HepG2 (cell line): ENCODE data around the gene NBL1. TPM values are rescaled to one million over a fixed set of nuclear protein-coding genes. Genes with fewer than 3 reads are reported as not detected.

Experiments used
- E2F1 ChIP-seq: sonication (generic); formaldehyde crosslinking; IDR thresholded peaks from 2 replicates; pipeline ENCODE4 v1.5.0; 2020; ENCODE audit warnings: missing genetic modification reagents
- FOSL2 ChIP-seq: sonication (generic); formaldehyde crosslinking; IDR thresholded peaks from 2 replicates; pipeline ENCODE4 v1.4.0; 2020; ENCODE audit warnings: missing genetic modification reagents
- FOXA3 ChIP-seq: IDR thresholded peaks from 2 replicates; pipeline ENCODE4 v1.6.1; 2016; ENCODE audit warnings: missing genetic modification reagents, missing compliant biosample characterization
- FOXK1 ChIP-seq: sonication (generic); formaldehyde crosslinking; IDR thresholded peaks from 2 replicates; pipeline ENCODE4 v1.4.0; 2020; ENCODE audit warnings: low read depth, missing genetic modification reagents, borderline replicate concordance
- KAT8 ChIP-seq: IDR thresholded peaks from 2 replicates; pipeline ENCODE4 v1.6.1; 2016; ENCODE audit warnings: missing genetic modification reagents, missing compliant biosample characterization
- RERE ChIP-seq: IDR thresholded peaks from 2 replicates; pipeline ENCODE4 v1.6.1; 2016; ENCODE audit warnings: low read depth, missing genetic modification reagents, missing compliant biosample characterization
- SIX1 ChIP-seq: sonication (generic); formaldehyde crosslinking; IDR thresholded peaks from 2 replicates; pipeline ENCODE4 v1.4.0; 2020; ENCODE audit warnings: missing genetic modification reagents, borderline replicate concordance
- SKI ChIP-seq: fragments of 450-650 bp; IDR thresholded peaks from one replicate; pipeline ENCODE4 v1.6.1; 2018; ENCODE audit warnings: mild to moderate bottlenecking; ENCODE audit not compliant: partially characterized antibody
- SMAD9 ChIP-seq: sonication (generic); formaldehyde crosslinking; IDR thresholded peaks from 2 replicates; pipeline ENCODE4 v1.5.1; 2020; ENCODE audit warnings: mild to moderate bottlenecking, missing genetic modification reagents
- SOX6 ChIP-seq, 2 experiments: fragments of 450-650 bp in 1 of 2; sonication (generic) in 1 of 2; formaldehyde crosslinking in 1 of 2; IDR thresholded peaks; 2 replicates each; pipeline versions ENCODE4 v1.4.0 to v1.6.1; 2017 to 2020; ENCODE audit warnings: antibody characterized with exemption in 1 of 2, mild to moderate bottlenecking in 1 of 2, missing genetic modification reagents in 1 of 2
- ZNF281 ChIP-seq: sonication (generic); formaldehyde crosslinking; IDR thresholded peaks from 2 replicates; pipeline ENCODE4 v1.4.0; 2020; ENCODE audit warnings: missing genetic modification reagents, borderline replicate concordance
- ZNF564 ChIP-seq: sonication (generic); formaldehyde crosslinking; IDR thresholded peaks from 2 replicates; pipeline ENCODE4 v1.8.1; 2023; ENCODE audit warnings: mild to moderate bottlenecking, missing genetic modification reagents
- polyA plus RNA-seq, 8 experiments: library from polyadenylated mRNA; depleted of rRNA in 3 of 8; stranded (reverse) in 7 of 8; unstranded in 1 of 8; fragments of >200 nt; fragmentation: Illumina TruSeq in 4 of 8; extraction: Trizol in 4 of 8; gene quantifications; 2 replicates each; pipeline versions ENCODE4 v1.2.1 to v1.2.3, GENCODE V29; 2011 to 2016; ENCODE audit warnings: low read depth in 4 of 8, missing spikeins in 1 of 8, mixed read lengths in 1 of 8; ENCODE audit not compliant: insufficient read depth in 1 of 8
- total RNA-seq, 5 experiments: library from RNA; depleted of rRNA; stranded (reverse); fragments of >200 nt; fragmentation: Illumina TruSeq; extraction: Trizol; gene quantifications; 2 replicates each; pipeline ENCODE4 v1.2.3, GENCODE V29; 2016; ENCODE audit warnings: low read depth in 1 of 5
- TF ChIP-seq, protein P1 (sequence below): sonication (generic); formaldehyde crosslinking; IDR thresholded peaks from 2 replicates; pipeline ENCODE4 v1.4.0; 2020; ENCODE audit warnings: missing genetic modification reagents
- TF ChIP-seq, protein P2 (sequence below): sonication (generic); formaldehyde crosslinking; IDR thresholded peaks from 2 replicates; pipeline ENCODE4 v1.4.0; 2020; ENCODE audit warnings: mild to moderate bottlenecking, missing genetic modification reagents
- TF ChIP-seq, protein P3 (sequence below): sonication (generic); formaldehyde crosslinking; IDR thresholded peaks from 2 replicates; pipeline ENCODE4 v1.8.0; 2022; ENCODE audit warnings: mild to moderate bottlenecking, missing genetic modification reagents, moderate library complexity

NBL1 gene
- total and polyA plus RNA-seq, 2 of the 13 experiments (the other 11 are each of a cell fraction or from before 2014, with no cell fraction given) = 2.7 to 13.8 TPM

DNA sequence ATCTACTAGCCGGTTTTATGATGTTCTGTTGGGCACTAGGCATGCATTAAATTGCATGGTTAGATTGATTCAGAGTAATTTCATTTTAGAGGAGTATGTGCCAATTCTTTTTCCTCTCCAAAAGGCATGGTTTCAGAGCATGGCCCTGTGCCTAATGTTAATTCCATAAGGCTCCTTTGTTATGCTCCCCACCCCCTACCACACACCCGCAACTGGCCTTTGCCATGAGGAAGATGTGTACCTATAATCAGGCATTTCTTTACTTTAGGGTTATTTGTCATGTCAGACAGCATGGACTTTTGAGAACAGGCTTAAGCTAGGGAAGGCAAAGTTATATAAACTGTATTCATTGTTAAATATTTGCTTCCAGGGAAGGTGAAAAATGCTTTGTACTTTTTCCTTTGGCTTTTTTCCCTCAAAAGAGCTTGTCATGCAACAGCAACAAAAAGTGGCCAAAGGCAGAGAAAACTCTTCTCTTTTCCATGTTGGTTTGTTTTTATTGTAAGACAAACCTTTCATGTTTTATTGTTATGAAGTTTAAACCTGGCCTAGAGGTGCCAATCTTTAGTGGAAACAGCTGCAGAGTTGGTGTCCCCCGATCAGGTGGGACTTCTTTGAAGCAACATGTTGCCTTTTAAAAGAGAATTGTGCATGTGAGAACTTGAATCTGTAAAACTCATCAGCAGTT is 24.3 kb upstream of the NBL1 start (continued):
- TF ChIP-seq, protein P1, sequence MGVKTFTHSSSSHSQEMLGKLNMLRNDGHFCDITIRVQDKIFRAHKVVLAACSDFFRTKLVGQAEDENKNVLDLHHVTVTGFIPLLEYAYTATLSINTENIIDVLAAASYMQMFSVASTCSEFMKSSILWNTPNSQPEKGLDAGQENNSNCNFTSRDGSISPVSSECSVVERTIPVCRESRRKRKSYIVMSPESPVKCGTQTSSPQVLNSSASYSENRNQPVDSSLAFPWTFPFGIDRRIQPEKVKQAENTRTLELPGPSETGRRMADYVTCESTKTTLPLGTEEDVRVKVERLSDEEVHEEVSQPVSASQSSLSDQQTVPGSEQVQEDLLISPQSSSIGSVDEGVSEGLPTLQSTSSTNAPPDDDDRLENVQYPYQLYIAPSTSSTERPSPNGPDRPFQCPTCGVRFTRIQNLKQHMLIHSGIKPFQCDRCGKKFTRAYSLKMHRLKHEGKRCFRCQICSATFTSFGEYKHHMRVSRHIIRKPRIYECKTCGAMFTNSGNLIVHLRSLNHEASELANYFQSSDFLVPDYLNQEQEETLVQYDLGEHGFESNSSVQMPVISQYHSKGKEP (CRISPR knock-in tag) = no peak
- TF ChIP-seq, protein P2, sequence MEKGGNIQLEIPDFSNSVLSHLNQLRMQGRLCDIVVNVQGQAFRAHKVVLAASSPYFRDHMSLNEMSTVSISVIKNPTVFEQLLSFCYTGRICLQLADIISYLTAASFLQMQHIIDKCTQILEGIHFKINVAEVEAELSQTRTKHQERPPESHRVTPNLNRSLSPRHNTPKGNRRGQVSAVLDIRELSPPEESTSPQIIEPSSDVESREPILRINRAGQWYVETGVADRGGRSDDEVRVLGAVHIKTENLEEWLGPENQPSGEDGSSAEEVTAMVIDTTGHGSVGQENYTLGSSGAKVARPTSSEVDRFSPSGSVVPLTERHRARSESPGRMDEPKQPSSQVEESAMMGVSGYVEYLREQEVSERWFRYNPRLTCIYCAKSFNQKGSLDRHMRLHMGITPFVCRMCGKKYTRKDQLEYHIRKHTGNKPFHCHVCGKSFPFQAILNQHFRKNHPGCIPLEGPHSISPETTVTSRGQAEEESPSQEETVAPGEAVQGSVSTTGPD = peak; percentile 69; the same call in 1 of the 2 replicates
- TF ChIP-seq FOXK1 (peak; percentile 57; the same call in 1 of the 2 replicates), ZNF281 (peak; percentile 96), SKI (peak; percentile 59), FOSL2 (peak; percentile 63), KAT8 (peak; percentile 53; the same call in 1 of the 2 replicates), ZNF564 (CRISPR knock-in tag) (no peak), SIX1 (CRISPR knock-in tag) (0 out of 2 replicates have a peak, but pooled peaks have one; percentile 63), SOX6 (IDR thresholded peaks at IDR 0.05) (no peak), SOX6 (CRISPR knock-in tag; IDR thresholded peaks at IDR 0.05) (peak; percentile 97), E2F1 (CRISPR knock-in tag) (no peak), SMAD9 (CRISPR knock-in tag) (no peak), FOXA3 (CRISPR knock-in tag) (peak; percentile 94), RERE (peak; percentile 91; the same call in 1 of the 2 replicates)
- TF ChIP-seq, protein P3, sequence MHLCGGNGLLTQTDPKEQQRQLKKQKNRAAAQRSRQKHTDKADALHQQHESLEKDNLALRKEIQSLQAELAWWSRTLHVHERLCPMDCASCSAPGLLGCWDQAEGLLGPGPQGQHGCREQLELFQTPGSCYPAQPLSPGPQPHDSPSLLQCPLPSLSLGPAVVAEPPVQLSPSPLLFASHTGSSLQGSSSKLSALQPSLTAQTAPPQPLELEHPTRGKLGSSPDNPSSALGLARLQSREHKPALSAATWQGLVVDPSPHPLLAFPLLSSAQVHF = no peak
